Vagina (tissue), 2 donors: ENCODE measurements around the gene LHFPL3. TPM values are rescaled to one million over a fixed set of nuclear protein-coding genes. Genes with fewer than 3 reads are reported as not detected.
"Not testable (repeated sequence)": the region's sequence is repeated elsewhere in the genome, so short reads cannot be mapped to it uniquely, and the experiment has no call there.

Experiments
- DNase-seq, 2 donors: peaks; one replicate each; pipeline ENCODE4 v3.0.0-alpha.2; 2017; ENCODE audit errors: extremely low spot score in 2 of 2
- H3K27ac ChIP-seq: fragments of 200-600 bp; sonication (generic); one replicate; pipeline ENCODE4 v1.5.1; 2019
- H3K27me3 ChIP-seq: fragments of 200-600 bp; sonication (generic); one replicate; pipeline ENCODE4 v1.5.1; 2019
- H3K36me3 ChIP-seq, 2 donors: fragments of 200-600 bp; sonication (generic); one replicate each; pipeline ENCODE4 v1.5.1; 2017 to 2019
- H3K4me1 ChIP-seq: fragments of 200-600 bp; sonication (generic); one replicate; pipeline ENCODE4 v1.5.1; 2019
- H3K4me3 ChIP-seq, 2 donors: fragments of 200-600 bp; sonication (generic); 1 replicate in 1 of 2; 2 replicates in 1 of 2; pipeline ENCODE4 v1.5.1; 2016 to 2019
- H3K9me3 ChIP-seq: fragments of 200-600 bp; sonication (generic); one replicate; pipeline ENCODE4 v1.5.1; 2019
- CTCF ChIP-seq, 3 experiments: fragments of 450-650 bp in 2 of 3; fragments of 200-600 bp in 1 of 3; sonication (generic) in 1 of 3; IDR thresholded peaks; one replicate each; pipeline ENCODE4 v1.5.1; 2017 to 2019; ENCODE audit warnings: antibody characterized with exemption in 3 of 3, mild to moderate bottlenecking in 2 of 3, moderate library complexity in 2 of 3
- POLR2A ChIP-seq, 2 donors: fragments of 450-650 bp; IDR thresholded peaks; one replicate each; pipeline ENCODE4 v1.6.1; 2017; ENCODE audit warnings: antibody characterized with exemption in 2 of 2, mild to moderate bottlenecking in 2 of 2, moderate library complexity in 2 of 2
- POLR2AphosphoS5 ChIP-seq, 2 donors: sonication (generic); formaldehyde crosslinking; IDR thresholded peaks; one replicate each; pipeline ENCODE4 v1.9.0; 2017; ENCODE audit warnings: antibody characterized with exemption in 2 of 2, mild to moderate bottlenecking in 2 of 2, low read depth in 1 of 2; ENCODE audit not compliant: insufficient read depth in 1 of 2
- intact Hi-C: fragments of 100-400 bp; cut with DNase I; formaldehyde crosslinking; loops from one replicate; pipeline ENCODE4 v1.15.1; 2023
- total RNA-seq: library from RNA; depleted of rRNA; stranded (reverse); fragments of >200 nt; gene quantifications from one replicate; pipeline ENCODE4 v1.2.3, GENCODE V29; 2016

The LHFPL3 gene
- total RNA-seq = not detected

GRCh38 chr7:104328296-104328969 lies at the start of gene LHFPL3:
Gene LHFPL3 (plus strand): TSS chr7:104328603.
- Histone ChIP-seq H3K36me3 (no peaks in the 10 kb centered on the region), H3K4me1 (peaks cover 15% of the 10 kb centered on the region), H3K4me3 (peak within 1 kb of the TSS; percentile 31 to 41), H3K27ac (no peak within 1 kb of the TSS), H3K9me3 (no peaks in the 10 kb centered on the region), H3K27me3 (no peaks in the 10 kb centered on the region)
- no peak for DNase-seq
- intact Hi-C loops = no loop called here
- no peak for TF ChIP-seq POLR2A (IDR thresholded peaks at IDR 0.05)
- no peak for TF ChIP-seq CTCF (IDR thresholded peaks at IDR 0.05)
- no peak for TF ChIP-seq POLR2AphosphoS5 (IDR thresholded peaks at IDR 0.05; ENCODE audit: insufficient read depth in 1 of 2, low read depth in 1 of 2)

GRCh38 chr7:104281685-104282084 lies 46.7 kb upstream of the LHFPL3 start:
- H3K36me3 ChIP-seq, H3K27me3 ChIP-seq, intact Hi-C loops, H3K4me1 ChIP-seq, DNase-seq, H3K9me3 ChIP-seq, H3K27ac ChIP-seq, H3K4me3 ChIP-seq: not testable (repeated sequence)

GRCh38 chr7:104286839-104287238 lies 41.6 kb upstream of the LHFPL3 start:
- intact Hi-C loops = no loop called here
- DNase-seq = no peak

GRCh38 chr7:104288137-104288536 lies 40.3 kb upstream of the LHFPL3 start:
- Histone ChIP-seq H3K27me3 (no peaks in the 10 kb centered on the region), H3K4me1 (no peaks in the 10 kb centered on the region), H3K36me3 (no peaks in the 10 kb centered on the region), H3K4me3 (no peak overlapping the region), H3K27ac (no peak overlapping the region), H3K9me3 (no peaks in the 10 kb centered on the region)
- no peak for TF ChIP-seq POLR2A (IDR thresholded peaks at IDR 0.05)
- TF ChIP-seq POLR2AphosphoS5 (IDR thresholded peaks at IDR 0.05; ENCODE audit: insufficient read depth in 1 of 2, low read depth in 1 of 2) = no peak
- no peak for TF ChIP-seq CTCF (IDR thresholded peaks at IDR 0.05)
- intact Hi-C loops = no loop called here
- DNase-seq = no peak

More at GRCh38 chr7:104286839-104287238, 41.6 kb upstream of the LHFPL3 start:
- H3K27me3 ChIP-seq = no peaks in the 10 kb centered on the region
- no peaks in the 10 kb centered on the region for H3K36me3 ChIP-seq
- TF ChIP-seq POLR2A (IDR thresholded peaks at IDR 0.05) (no peak), CTCF (IDR thresholded peaks at IDR 0.05) (no peak), POLR2AphosphoS5 (IDR thresholded peaks at IDR 0.05; ENCODE audit: insufficient read depth in 1 of 2, low read depth in 1 of 2) (no peak)
- no peaks in the 10 kb centered on the region for H3K9me3 ChIP-seq
- H3K4me3 ChIP-seq = no peak overlapping the region
- no peaks in the 10 kb centered on the region for H3K4me1 ChIP-seq
- no peak overlapping the region for H3K27ac ChIP-seq

GRCh38 chr7:104294291-104294690 lies 34.1 kb upstream of the LHFPL3 start:
- H3K9me3 ChIP-seq = no peaks in the 10 kb centered on the region
- H3K27ac ChIP-seq = no peak overlapping the region
- TF ChIP-seq CTCF (IDR thresholded peaks at IDR 0.05) = no peak
- no peak for TF ChIP-seq POLR2AphosphoS5 (IDR thresholded peaks at IDR 0.05; ENCODE audit: insufficient read depth in 1 of 2, low read depth in 1 of 2)
- TF ChIP-seq POLR2A (IDR thresholded peaks at IDR 0.05) = no peak
- H3K4me3 ChIP-seq = no peak overlapping the region
- H3K4me1 ChIP-seq = no peaks in the 10 kb centered on the region
- no peak for DNase-seq
- no peaks in the 10 kb centered on the region for H3K27me3 ChIP-seq
- no peaks in the 10 kb centered on the region for H3K36me3 ChIP-seq
- intact Hi-C loops = no loop called here
